HepG2 (cell line): ENCODE measurements around the gene CDRT4. TPM values are rescaled to one million over a fixed set of nuclear protein-coding genes. Genes with fewer than 3 reads are reported as not detected.

Experiments used
- ATAC-seq: fragments of 200-7000 bp; cut with Tn5 transposase; 3 replicates; pipeline ENCODE4 v1.9.1; 2020; ENCODE audit warnings: mild to moderate bottlenecking, moderate library complexity
- BruUV-seq: library from RNA; stranded (reverse); fragments of 400-500 nt; replicated peaks from 2 replicates; lab custom pipeline; 2021; lab: Mats Ljungman, UMichigan
- CTCF ChIA-PET: fragments of 300-600 bp; formaldehyde crosslinking; extraction: SDS; loops from one replicate; lab custom pipeline; 2021; ENCODE audit warnings: low total read pairs, inconsistent platforms, low intra/inter-chr PET ratio; lab: Yijun Ruan, JAX
- POLR2A ChIA-PET: fragments of 350-600 bp; sonication (Branson Sonifier 250); formaldehyde crosslinking; loops from one replicate; lab custom pipeline; 2020; ENCODE audit warnings: antibody characterized with exemption, inconsistent platforms; lab: Yijun Ruan, JAX
- DNase-seq: peaks from one replicate; pipeline ENCODE4 v3.0.0-alpha.2; 2015; ENCODE audit warnings: low spot score
- FAIRE-seq: peaks from 3 replicates; lab custom pipeline; 2011; peaks lifted over from hg19 to GRCh38; lab: Jason Lieb, UNC
- H2AFZ ChIP-seq: one replicate; pipeline ENCODE4 v1.6.1; 2011; ENCODE audit warnings: low read length, inconsistent platforms
- H3K27ac ChIP-seq: fragments of 300-600 bp; 3 replicates; pipeline ENCODE4 v1.8.0; 2011; ENCODE audit warnings: mixed run types, mild to moderate bottlenecking, mixed read lengths, low read length, inconsistent platforms; ENCODE audit not compliant: insufficient read depth; ENCODE audit errors: extremely low read length
- H3K27me3 ChIP-seq, 2 experiments: fragments of 200-600 bp in 1 of 2; 2 replicates in 1 of 2; 3 replicates in 1 of 2; pipeline versions ENCODE4 v1.6.0 to v1.8.0; 2011; ENCODE audit warnings: low read length in 2 of 2, mild to moderate bottlenecking in 2 of 2, moderate library complexity in 2 of 2, inconsistent platforms in 1 of 2; ENCODE audit not compliant: insufficient read depth in 2 of 2, control insufficient read depth in 1 of 2
- H3K36me3 ChIP-seq, 2 experiments: fragments of 200-600 bp in 1 of 2; replicated peaks in 1 of 2; 2 replicates in 1 of 2; 3 replicates in 1 of 2; pipeline versions ENCODE4 v1.5.1 to v1.8.0; 2011; ENCODE audit warnings: low read length in 2 of 2, inconsistent platforms in 1 of 2; ENCODE audit not compliant: insufficient read depth in 2 of 2, control insufficient read depth in 1 of 2
- H3K4me1 ChIP-seq: 2 replicates; pipeline ENCODE4 v1.5.1; 2012; ENCODE audit warnings: low read length, inconsistent platforms; ENCODE audit not compliant: insufficient read depth
- H3K4me2 ChIP-seq: 2 replicates; pipeline ENCODE4 v1.6.0; 2011; ENCODE audit warnings: low read depth, low read length, inconsistent platforms
- H3K4me3 ChIP-seq, 3 experiments: fragments of 200-600 bp in 1 of 3; sonication (generic), shearing (Covaris generic) in 1 of 3; replicated peaks in 1 of 3; 2 replicates each; pipeline ENCODE4 v1.5.1; 2011 to 2016; ENCODE audit warnings: low read length in 3 of 3, inconsistent platforms in 2 of 3, low read depth in 2 of 3, mild to moderate bottlenecking in 2 of 3, control low read depth in 1 of 3, mixed read lengths in 1 of 3; ENCODE audit not compliant: insufficient read depth in 1 of 3
- H3K79me2 ChIP-seq: one replicate; pipeline ENCODE4 v1.6.1; 2011; ENCODE audit warnings: low read length, inconsistent platforms; ENCODE audit not compliant: insufficient read depth
- H3K9ac ChIP-seq: 2 replicates; pipeline ENCODE4 v1.6.0; 2011; ENCODE audit warnings: mild to moderate bottlenecking, low read depth, low read length, inconsistent platforms; ENCODE audit not compliant: insufficient read depth
- H3K9me3 ChIP-seq: 2 replicates; pipeline ENCODE4 v1.5.1; 2012; ENCODE audit warnings: mild to moderate bottlenecking, low read length
- H4K20me1 ChIP-seq: 2 replicates; pipeline ENCODE4 v1.6.0; 2011; ENCODE audit warnings: inconsistent platforms, mild to moderate bottlenecking, low read length, moderate library complexity; ENCODE audit not compliant: insufficient read depth
- ADNP ChIP-seq: sonication (generic); formaldehyde crosslinking; IDR thresholded peaks from 2 replicates; pipeline ENCODE4 v1.4.0; 2020; ENCODE audit warnings: missing genetic modification reagents
- ETV6 ChIP-seq: sonication (generic); formaldehyde crosslinking; conservative IDR thresholded peaks from 2 replicates; pipeline ENCODE4 v1.4.0; 2020; ENCODE audit warnings: missing genetic modification reagents
- MTERF4 ChIP-seq: sonication (generic); formaldehyde crosslinking; IDR thresholded peaks from 2 replicates; pipeline ENCODE4 v1.8.0; 2023; ENCODE audit warnings: mild to moderate bottlenecking, missing genetic modification reagents
- NCOA5 ChIP-seq: sonication (generic); formaldehyde crosslinking; IDR thresholded peaks from 2 replicates; pipeline ENCODE4 v1.4.0; 2020; ENCODE audit warnings: missing genetic modification reagents
- RXRA ChIP-seq: sonication (generic); formaldehyde crosslinking; IDR thresholded peaks from 2 replicates; pipeline ENCODE4 v1.5.1; 2020; ENCODE audit warnings: missing genetic modification reagents
- TGIF2 ChIP-seq: IDR thresholded peaks from 2 replicates; pipeline ENCODE4 v1.6.1; 2016; ENCODE audit warnings: control low read depth, missing compliant biosample characterization
- ZKSCAN5 ChIP-seq: sonication (generic); formaldehyde crosslinking; IDR thresholded peaks from 2 replicates; pipeline ENCODE4 v1.5.1; 2020; ENCODE audit warnings: mild to moderate bottlenecking, missing genetic modification reagents
- ZNF326 ChIP-seq: sonication (generic); formaldehyde crosslinking; IDR thresholded peaks from 2 replicates; pipeline ENCODE4 v1.4.0; 2020; ENCODE audit warnings: missing genetic modification reagents, borderline replicate concordance
- ZNF432 ChIP-seq: sonication (generic); formaldehyde crosslinking; IDR thresholded peaks from 2 replicates; pipeline ENCODE4 v1.5.0; 2020; ENCODE audit warnings: missing genetic modification reagents, mild to moderate bottlenecking, borderline replicate concordance
- ZNF703 ChIP-seq: sonication (generic); formaldehyde crosslinking; IDR thresholded peaks from 2 replicates; pipeline ENCODE4 v1.5.1; 2020; ENCODE audit warnings: missing genetic modification reagents, mild to moderate bottlenecking, moderate library complexity, borderline replicate concordance
- ZNF841 ChIP-seq: sonication (generic); formaldehyde crosslinking; IDR thresholded peaks from 2 replicates; pipeline ENCODE4 v1.8.1; 2023; ENCODE audit warnings: missing genetic modification reagents, borderline replicate concordance
- WGBS: methylation state at CpG from one replicate; pipeline ENCODE4 v1.1.6; 2017; ENCODE audit warnings: low lambda C conversion rate; 5-methylcytosine and 5-hydroxymethylcytosine counted together
- in situ Hi-C: cut with HindIII; loops from 2 replicates; pipeline ENCODE4 v1.10.0; 2017; ENCODE audit warnings: low pct_unique_long_range_greater_than_20kb; ENCODE audit not compliant: extremely low pct_ligation_motif_present
- intact Hi-C: fragments of 100-400 bp; cut with micrococcal nuclease; formaldehyde crosslinking; loops from one replicate; pipeline ENCODE4 v1.10.0; 2022; ENCODE audit not compliant: unreplicated experiment
- polyA plus RNA-seq, 8 experiments: library from polyadenylated mRNA; depleted of rRNA in 3 of 8; stranded (reverse) in 7 of 8; unstranded in 1 of 8; fragments of >200 nt; fragmentation: Illumina TruSeq in 4 of 8; extraction: Trizol in 4 of 8; gene quantifications; 2 replicates each; pipeline versions ENCODE4 v1.2.1 to v1.2.3, GENCODE V29; 2011 to 2016; ENCODE audit warnings: low read depth in 4 of 8, missing spikeins in 1 of 8, mixed read lengths in 1 of 8; ENCODE audit not compliant: insufficient read depth in 1 of 8
- total RNA-seq, 5 experiments: library from RNA; depleted of rRNA; stranded (reverse); fragments of >200 nt; fragmentation: Illumina TruSeq; extraction: Trizol; gene quantifications; 2 replicates each; pipeline ENCODE4 v1.2.3, GENCODE V29; 2016; ENCODE audit warnings: low read depth in 1 of 5
- TF ChIP-seq, protein P1 (sequence below): sonication (generic); IDR thresholded peaks from 2 replicates; pipeline ENCODE4 v1.6.1; 2016; ENCODE audit warnings: low read depth, borderline replicate concordance

Gene CDRT4
- total and polyA plus RNA-seq, 2 of the 13 experiments (the other 11 are each of a cell fraction or from before 2014, with no cell fraction given) = 5.8 to 12.1 TPM

- 94% methylated on average over 7 of the region's 7 CpGs for WGBS
- H3K79me2 ChIP-seq = no peaks in the 10 kb centered on the region
- peaks cover 16 to 44% of the 10 kb centered on the region in 2 experiments for H3K36me3 ChIP-seq
- ATAC-seq (no peak), FAIRE-seq (no peak), DNase-seq (no peak)
- ChIA-PET CTCF (no interaction called here), POLR2A (no interaction called here)
- H3K4me2 ChIP-seq = no peak overlapping the region
- no peak overlapping the region for H3K9ac ChIP-seq
- intact Hi-C loops = no loop called here
- H3K27ac ChIP-seq = no peak overlapping the region
- H4K20me1 ChIP-seq = no peaks in the 10 kb centered on the region
- no peak overlapping the region for H3K4me3 ChIP-seq
- in situ Hi-C loops = no loop called here
- H2AFZ ChIP-seq = no peak overlapping the region
- TF ChIP-seq ZNF326 (no peak), RXRA (CRISPR knock-in tag) (no peak), NCOA5 (CRISPR knock-in tag) (no peak), ZNF703 (CRISPR knock-in tag) (no peak), ZNF841 (CRISPR knock-in tag) (no peak), ADNP (no peak), TGIF2 (no peak), ETV6 (no peak), ZKSCAN5 (CRISPR knock-in tag) (no peak), MTERF4 (no peak), ZNF432 (CRISPR knock-in tag) (no peak)
- TF ChIP-seq, protein P1, sequence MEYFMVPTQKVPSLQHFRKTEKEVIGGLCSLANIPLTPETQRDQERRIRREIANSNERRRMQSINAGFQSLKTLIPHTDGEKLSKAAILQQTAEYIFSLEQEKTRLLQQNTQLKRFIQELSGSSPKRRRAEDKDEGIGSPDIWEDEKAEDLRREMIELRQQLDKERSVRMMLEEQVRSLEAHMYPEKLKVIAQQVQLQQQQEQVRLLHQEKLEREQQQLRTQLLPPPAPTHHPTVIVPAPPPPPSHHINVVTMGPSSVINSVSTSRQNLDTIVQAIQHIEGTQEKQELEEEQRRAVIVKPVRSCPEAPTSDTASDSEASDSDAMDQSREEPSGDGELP = no peak
- H3K9me3 ChIP-seq = no peaks in the 10 kb centered on the region
- H3K27me3 ChIP-seq = no peaks in the 10 kb centered on the region
- BruUV-seq = no TSS peak
- H3K4me1 ChIP-seq = no peaks in the 10 kb centered on the region
These were observed 29.6 kb upstream of the CDRT4 start for GRCh38 chr17:15496735-15497670.
